KBM-7 (cell line): Measurements from ENCODE around the gene ASPSCR1.
"Not testable (repeated sequence)": the region's sequence is repeated elsewhere in the genome, so short reads cannot be mapped to it uniquely, and the experiment has no call there.

Source experiments
- DNase-seq: peaks from one replicate; pipeline ENCODE4 v3.0.0-alpha.2; 2015
- in situ Hi-C: fragments of 300-500 bp; cut with MboI; formaldehyde crosslinking; loops from 2 replicates; pipeline ENCODE4 v1.14.3; 2020; ENCODE audit warnings: low sequenced_read_pairs, low pct_unique_long_range_greater_than_20kb, mixed read lengths

ASPSCR1 gene

DNA sequence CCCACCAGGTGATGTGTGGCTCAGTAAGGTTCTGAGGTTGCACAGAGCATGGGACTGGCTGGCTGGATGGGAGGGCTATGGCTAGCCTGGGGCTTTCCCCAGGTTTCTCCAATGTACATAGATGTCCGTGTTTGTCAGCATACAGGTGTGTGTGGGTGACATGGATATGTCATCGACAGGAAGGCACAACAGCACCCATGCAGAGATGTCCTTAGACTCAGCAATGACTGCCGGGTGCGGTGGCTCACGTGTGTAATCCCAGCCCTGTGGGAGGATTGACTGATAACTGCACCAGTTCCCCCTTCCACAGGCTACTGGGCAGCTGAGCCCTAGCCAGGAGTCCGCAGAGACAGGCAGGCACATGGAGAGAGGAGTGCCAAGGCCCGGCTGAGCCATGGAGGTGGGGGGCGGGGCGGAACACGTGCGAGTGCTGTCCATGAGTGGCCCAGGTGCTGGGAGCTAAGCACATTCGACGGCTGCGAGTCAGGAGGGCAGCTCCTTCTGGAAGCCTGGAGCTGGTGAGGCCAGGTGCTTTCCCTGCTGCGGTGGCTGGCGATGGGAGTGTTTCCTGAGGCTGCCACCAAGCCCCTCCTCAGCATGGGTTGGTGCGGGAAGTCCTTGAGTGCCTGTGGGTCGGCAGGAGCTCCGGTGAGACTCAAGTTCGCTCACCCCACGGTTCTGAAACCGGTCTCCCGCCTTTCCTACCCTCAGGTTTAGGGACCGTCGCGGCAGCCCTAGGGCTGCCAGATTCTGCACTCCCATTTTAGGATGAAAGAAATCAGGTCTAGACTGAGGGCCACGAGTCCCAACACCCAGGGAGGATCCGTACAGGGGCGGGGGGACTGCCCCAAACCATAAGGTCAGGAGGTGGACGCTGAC, 858 bp upstream of the ASPSCR1 start:
- peak; percentile 35 for DNase-seq
- in situ Hi-C loops: no loop called here

DNA sequence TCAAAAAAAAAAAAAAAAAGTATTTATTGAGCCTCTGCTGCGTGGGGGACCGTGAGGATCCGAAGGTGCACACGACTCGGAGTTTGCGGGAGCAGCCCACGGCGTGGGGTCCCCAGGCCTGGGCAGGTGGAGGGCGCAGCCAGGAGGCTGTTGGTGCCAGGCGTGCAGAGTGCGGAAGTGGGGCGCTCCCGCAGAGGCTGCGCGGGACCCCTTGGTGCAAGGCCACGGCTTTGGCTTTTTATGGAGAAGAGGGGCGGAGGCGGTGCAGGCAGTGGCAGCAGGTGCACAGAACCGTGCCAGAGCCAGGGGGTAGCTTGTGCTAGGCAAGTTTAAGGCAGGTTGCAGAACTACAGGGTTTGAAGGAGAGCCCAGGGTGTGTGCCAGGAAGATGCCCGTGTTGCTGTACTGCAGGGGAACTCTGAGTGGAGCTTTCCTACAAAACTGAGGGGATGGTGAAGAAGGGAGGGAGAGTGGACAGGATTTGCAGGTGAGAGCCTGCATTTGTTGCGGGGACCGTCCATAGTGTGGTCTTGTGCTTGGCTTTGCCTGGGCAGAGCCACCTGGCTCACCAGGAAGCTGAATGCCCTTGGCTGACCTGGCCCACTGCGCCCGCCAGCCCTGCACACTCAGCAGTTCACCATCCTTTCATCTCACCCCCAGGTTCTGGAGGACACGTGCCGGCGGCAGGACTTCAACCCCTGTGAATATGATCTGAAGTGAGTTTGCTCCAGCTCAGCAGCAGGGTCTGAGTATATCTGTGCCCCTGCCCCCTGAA, 1.3 kb downstream of the ASPSCR1 start:
- DNase-seq: no peak
- in situ Hi-C loops: no loop called here

DNA sequence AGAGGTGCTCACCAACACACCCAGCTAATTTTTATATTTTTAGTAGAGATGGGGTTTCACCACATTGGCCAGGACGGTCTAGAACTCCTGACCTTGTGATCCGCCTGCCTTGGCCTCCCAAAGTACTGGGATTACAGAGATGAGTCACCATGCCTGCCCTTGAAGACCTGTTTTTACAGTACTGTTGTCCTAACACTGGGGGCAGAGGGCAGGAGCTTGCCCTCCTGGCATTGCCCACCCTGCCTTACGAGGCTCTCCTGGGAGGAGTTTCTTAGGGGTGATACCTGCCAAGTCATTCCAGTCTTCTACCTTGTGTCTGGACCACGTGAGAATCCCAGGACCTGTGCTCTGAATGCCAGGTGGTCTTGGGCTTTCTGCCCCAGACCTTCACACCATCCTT, 2.7 kb downstream of the ASPSCR1 start:
- no peak for DNase-seq
- in situ Hi-C loops: no loop called here

DNA sequence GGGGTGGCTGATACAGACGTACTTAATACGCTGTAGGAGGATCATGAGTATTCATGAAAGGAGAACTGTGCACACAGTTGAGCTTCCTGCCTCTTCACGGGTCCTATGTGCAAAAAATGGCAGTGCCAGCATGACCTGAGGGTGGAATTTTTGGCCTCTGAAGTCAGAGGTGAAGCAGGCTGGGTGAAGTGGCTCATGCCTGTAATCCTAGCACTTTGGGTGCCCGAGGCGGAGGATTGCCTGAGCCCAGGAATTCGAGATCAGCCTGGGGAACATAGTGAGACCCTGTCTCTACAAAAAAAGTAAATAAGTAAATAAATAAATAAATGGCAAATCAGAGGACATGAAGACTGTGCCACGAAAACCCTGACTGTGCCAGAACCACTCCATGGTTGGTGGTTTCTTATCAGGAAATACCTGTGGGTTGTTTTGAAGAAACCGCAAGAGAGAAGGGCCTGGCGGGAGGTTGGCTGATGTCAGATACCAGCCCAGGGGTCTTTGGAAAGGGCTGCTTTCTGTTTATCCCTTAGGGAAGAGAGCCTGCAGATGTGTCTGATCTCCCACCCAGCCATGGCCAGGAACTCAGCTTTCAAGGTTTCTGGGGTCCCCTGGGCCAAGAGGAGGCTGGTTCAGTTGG, 3.4 kb downstream of the ASPSCR1 start:
- DNase-seq: peak; percentile 62
- in situ Hi-C loops: no loop called here

DNA sequence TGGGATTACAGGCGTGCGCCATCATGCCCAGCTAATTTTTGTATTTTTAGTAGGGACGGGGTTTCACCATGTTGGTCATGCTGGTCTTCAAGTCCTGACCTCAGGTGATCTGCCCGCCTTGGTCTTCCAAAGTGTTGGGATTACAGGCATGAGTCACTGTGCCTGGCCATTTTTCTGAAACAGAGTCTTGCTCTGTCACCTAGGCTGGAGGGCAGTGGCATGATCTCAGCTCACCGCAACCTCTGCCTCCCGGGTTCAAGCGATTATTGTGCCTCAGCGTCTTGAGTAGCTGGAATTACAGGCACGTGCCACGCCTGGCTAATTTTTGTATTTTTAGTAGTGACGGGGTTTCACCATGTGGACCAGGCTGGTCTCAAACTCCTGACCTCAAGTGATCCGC, 4.1 kb downstream of the ASPSCR1 start:
- in situ Hi-C loops, DNase-seq: not testable (repeated sequence)

DNA sequence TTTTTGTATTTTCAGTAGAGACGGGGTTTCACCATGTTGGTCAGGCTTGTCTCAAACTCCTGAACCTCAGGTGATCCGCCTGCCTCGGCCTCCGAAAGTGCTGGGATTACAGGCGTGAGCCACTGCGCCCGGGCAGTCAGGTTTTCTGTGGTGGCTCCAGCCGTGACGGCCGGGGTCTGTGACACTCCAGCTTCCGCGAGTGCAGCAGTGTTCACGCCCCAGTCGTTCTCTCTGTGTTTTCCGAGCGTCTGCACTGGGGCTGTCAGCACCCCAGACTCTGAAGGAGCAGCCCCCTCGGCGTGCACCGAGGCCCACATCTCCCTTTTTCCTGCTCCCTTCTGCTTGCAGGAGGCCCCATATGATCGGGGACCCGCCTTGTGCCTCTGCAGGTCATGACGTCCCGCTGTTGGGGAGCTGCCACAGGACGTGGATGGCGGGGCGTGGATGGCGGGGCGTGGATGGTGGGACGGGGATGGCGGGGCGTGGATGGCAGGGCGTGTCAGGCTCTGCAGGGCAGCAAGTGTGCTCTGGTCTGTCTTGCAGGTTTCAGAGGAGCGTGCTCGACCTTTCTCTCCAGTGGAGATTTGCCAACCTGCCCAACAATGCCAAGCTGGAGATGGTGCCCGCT, 5.7 kb downstream of the ASPSCR1 start:
- DNase-seq: no peak
- in situ Hi-C loops: no loop called here

DNA sequence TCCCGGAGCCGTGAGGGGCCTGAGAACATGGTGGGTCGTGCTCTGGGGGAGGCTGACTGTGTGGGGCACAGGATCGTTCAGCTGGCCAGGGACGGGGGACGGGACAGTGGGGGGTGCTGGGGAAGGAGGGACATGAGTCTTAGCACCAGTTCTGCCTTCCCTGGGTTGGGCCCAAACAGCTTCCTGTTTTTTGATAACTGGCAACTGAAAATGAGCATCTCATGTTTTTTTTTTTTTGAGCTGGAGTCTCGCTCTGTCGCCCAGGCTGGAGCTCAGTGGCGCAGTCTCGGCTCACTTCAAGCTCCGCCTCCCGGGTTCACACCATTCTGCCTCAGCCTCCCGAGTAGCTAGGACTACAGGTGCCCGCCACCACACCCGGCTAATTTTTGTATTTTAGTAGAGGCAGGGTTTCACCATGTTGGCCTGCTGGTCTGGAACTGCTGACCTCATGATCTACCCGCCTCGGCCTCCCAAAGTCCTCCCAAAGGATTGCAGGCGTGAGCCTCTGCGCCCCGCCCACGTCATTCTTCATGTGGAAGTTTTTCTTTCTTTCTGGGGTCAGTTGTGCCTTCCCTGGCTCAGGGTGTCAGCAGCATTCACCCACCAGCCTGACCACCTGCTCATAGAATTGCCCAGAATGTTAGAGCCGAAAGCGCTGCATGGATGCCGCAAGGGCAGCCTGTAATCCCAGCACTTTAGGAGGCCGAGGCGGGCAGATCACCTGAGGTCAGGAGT, 6.4 kb downstream of the ASPSCR1 start:
- in situ Hi-C loops: no loop called here
- DNase-seq: peak; percentile 38

DNA sequence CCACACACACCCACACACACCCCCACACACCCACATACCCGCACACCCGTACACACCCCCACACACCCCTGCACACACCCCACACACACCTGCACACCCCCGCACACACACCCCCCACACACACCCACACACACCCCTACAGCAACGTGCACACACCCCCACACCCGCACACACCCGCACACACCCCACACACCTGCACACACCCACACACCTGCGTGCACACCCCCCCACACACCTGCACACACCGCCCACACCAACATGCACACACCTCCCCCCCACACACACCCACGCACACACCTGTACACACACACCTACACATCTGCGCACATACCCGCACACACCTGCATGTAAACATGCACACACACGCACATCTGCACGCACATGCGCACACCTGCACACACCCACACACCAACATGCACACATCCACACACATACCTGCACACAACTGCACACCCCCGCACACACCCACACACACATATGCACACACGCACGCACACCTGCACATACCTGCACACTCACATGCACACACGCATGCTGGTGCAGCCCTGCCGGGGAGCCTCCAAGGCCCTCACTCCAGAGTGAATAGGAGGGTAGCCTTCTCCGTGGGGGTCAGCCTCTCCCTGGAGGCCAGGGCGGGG, 7.5 kb downstream of the ASPSCR1 start:
- DNase-seq: no peak
- in situ Hi-C loops: no loop called here

DNA sequence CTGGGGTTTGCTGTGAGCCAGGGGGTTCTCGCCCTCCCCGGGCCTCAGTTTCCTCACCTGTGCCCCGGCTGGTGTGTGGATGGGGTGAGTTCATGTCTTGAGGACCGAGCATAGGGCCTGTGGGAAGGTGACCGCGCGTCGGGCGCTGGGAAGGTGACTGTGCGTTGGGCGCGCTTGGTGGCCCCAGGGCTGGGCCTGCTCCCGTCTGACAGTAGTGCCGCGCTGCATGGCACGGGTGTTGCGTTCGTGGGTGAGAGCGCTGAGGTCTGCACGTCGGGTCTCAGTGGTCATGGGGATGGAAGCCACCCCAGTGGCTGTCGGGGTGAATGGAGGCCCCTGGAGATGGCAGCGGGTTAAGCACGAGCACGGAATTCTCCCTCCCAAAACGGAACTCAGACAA, 9.2 kb downstream of the ASPSCR1 start:
- in situ Hi-C loops: no loop called here
- no peak for DNase-seq

DNA sequence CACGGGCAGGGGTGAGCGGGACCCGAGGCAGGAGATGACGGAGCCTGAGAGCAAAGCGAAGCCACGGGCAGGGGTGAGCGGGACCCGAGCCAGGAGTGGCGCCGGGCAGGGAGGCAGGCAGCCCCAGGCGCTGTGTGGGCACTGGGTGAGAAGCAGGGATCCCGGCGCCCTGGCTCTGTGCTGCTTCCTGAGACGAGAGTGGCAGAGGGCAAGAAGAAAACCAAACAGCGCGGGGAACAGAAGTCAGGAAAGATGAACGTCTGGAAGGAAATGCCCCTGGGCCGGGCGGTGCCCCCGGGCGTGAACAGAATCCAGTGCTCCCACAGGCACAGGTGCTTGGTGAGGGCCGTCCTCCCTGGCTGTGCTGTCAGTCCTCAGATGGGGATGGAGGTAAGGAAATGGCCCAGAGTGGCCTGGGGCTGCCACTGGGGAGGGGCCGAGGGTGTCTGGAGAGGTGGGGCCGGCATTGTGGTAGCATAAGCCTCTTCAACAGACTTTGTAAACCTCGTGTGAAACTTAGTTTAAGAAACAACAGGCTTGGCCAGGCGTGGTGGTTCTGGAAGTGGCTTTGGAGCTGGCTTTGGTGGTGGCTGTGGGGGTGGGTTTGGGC, 9.8 kb downstream of the ASPSCR1 start:
- DNase-seq: no peak
- in situ Hi-C loops: no loop called here

DNA sequence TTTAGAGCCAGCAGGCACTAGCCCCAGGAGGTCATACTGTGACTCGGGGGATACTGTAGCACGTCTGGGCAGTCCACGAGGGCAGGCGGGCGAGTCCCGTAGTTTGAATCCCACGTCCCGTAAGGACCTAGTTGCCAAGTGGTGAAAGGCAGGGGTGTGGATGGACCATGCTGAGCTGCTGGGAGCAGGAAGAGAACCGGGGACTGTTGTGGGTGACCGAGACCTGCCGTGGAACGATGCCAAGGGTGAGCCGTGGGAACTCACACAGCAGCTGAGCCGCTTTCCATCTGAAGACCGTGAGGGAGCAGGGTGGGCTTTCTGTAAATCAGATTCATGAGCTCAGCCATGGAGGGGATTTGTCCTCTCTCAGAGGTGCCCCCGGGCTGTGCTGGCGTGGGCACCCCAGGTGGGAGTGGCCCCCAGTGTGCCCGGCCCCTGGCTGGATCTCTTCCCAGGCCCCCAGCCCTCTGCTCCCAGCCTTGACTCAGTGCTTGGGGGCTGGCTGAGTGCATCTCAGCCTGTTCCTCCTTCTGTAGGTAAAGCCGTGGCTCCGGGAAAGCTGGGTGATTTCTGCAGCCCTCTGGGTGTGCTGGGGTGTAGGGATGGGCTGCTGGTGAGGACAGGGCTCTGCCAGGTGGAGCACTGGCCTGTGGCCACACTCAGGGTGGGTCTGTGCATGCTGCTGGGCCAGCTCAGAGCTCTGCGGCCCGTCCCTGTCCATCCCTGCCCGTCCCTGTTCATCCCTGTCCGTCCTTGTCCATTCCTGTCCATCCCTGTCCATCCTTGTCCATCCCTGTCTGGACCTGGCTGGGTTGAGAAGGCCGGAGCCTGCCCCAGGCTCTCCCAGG, 13.6 kb downstream of the ASPSCR1 start:
- DNase-seq: no peak
- in situ Hi-C loops: no loop called here

DNA sequence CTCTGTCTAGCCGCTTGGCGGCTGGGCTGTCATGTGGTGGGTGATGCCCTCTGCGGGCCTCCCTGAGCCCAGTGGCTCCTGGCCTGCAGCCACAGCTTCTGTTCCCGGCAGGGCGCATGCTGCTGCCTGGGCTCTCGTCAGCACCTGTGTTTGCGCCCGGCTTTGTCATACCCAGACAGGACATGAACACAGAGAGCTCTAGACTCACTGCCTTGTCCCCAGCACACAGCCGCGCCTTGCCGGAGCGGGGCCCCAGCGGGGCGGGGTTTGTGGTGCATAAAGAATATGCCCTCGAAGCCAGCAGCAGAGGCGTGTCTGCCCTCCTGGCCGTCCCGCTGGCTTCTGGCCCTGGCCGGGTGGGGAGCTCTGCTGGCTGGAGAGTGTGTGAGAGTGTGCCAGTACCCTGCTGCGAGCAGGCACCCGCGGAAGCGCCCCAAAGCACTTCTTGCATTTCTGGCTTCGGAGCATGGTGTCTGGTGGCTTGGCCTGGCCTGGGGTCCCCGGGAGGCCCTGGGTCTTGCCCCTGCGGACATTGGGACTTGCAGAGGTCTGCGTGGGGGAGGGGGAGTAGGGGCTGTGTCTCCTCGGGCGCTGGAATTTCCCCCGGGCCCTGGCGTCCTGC, 14.4 kb downstream of the ASPSCR1 start:
- no peak for DNase-seq
- in situ Hi-C loops: no loop called here

DNA sequence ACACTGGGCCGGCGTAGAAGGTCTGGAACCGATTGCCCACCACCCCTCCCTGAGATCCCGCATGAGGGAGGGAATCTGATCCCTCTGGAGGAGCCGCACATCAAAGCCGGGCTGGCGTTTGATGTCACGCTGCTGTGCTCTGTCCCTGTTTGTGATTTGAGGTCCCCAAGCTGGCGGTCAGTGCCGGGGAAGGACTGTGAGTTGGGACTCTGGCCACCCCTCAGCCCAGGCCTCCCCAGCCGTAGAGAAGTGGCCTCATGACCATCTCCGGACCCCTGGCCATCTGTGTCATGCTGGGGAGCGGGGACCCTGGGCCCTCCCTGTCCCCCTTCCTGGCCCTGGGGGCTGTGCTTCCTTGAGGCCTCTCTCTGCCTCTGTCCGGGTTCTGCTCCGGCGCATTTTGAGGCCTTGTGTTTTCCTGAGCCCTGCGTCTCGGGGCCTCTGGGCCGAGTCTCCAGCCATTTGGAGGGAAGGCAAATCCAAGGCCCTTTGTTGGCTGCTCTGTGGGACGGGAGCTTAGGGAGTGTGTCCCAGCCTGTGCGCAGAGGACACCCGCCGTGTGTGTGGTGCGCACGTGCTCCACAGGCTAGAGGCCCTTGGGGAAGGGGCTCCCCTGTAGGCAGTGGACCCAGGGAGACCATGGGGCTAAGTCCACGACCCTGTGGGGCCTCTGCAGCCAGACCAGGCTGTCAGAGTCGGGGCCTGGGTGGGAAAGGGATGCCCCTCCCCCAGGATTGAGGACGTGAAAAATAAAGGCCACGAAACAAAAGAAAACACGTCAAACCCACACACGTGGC, 15.1 kb downstream of the ASPSCR1 start:
- in situ Hi-C loops: no loop called here
- DNase-seq: no peak

DNA sequence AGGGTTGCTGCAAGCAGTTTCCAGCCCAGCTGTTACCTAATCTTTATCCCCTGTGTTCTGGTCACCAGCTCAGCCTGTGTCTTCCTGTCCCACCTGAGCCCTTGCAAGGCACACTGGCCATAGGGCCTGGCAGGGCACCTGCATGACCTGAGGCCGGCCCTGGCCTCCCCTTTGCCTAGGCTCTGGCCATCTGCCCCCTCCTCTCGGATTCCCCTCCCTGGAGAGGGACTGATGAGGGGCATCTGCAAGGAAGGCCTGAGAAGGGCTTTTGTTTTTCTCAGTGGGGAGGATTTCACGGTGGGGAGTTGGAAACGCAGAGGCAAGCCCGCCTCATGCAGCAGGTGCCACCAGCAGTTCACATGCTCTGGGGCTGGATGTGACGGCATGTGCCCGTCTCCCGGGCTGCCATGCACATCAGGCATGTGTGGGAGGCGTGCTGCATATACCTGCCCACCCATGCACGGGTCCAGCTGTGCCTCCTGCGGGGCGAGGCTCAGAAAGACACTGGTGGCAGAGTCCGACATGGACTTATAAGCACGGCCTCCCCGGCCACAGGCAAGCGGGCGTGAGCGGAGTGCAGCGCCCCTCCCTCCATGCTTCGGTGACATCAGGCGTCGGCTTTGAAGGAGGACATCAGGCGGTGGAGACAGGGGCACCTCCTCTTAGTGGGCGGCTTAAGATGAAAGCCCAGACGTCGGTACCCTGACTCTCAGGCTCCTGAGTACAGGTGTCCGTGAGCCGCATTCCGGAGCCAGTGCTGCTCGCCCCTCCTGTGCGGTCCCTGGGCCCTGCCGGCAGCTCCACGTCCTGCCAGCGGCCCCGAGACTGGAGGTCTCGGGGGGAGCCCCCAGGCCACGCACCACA, 16.5 kb downstream of the ASPSCR1 start:
- DNase-seq: no peak

More for the DNA sequence above, 16.5 kb downstream of the ASPSCR1 start:
- in situ Hi-C loops: no loop called here
